HCT116 (cell line): Measurements from ENCODE around the gene CCDC185.
A peak's percentile ranks its signal among the peaks of the same experiment; 100 is the strongest.

Experiments
- TF ChIP-seq, protein P1 (sequence below), 3 experiments: fragments of 200-600 bp in 1 of 3; sonication (generic) in 1 of 3; IDR thresholded peaks in 2 of 3; conservative IDR thresholded peaks in 1 of 3; 2 replicates each; pipeline ENCODE4 v1.5.1; 2012 to 2017; ENCODE audit warnings: low read depth in 2 of 3, low read length in 2 of 3, antibody characterized with exemption in 1 of 3, borderline replicate concordance in 1 of 3, control low read depth in 1 of 3, mild to moderate bottlenecking in 1 of 3, mixed read lengths in 1 of 3, mixed run types in 1 of 3, moderate library complexity in 1 of 3; ENCODE audit not compliant: insufficient read depth in 1 of 3
- TF ChIP-seq, protein P2 (sequence below): IDR thresholded peaks from 2 replicates; pipeline ENCODE4 v1.6.1; 2012; ENCODE audit warnings: low read depth

- TF ChIP-seq, protein P1, sequence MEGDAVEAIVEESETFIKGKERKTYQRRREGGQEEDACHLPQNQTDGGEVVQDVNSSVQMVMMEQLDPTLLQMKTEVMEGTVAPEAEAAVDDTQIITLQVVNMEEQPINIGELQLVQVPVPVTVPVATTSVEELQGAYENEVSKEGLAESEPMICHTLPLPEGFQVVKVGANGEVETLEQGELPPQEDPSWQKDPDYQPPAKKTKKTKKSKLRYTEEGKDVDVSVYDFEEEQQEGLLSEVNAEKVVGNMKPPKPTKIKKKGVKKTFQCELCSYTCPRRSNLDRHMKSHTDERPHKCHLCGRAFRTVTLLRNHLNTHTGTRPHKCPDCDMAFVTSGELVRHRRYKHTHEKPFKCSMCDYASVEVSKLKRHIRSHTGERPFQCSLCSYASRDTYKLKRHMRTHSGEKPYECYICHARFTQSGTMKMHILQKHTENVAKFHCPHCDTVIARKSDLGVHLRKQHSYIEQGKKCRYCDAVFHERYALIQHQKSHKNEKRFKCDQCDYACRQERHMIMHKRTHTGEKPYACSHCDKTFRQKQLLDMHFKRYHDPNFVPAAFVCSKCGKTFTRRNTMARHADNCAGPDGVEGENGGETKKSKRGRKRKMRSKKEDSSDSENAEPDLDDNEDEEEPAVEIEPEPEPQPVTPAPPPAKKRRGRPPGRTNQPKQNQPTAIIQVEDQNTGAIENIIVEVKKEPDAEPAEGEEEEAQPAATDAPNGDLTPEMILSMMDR (IDR thresholded peaks at IDR 0.05 in 2 of 3, conservative IDR thresholded peaks at IDR 0.05 in 1 of 3; ENCODE audit: borderline replicate concordance in 1 of 3, insufficient read depth in 1 of 3, low read depth in 2 of 3, low read length in 2 of 3): 0 out of 6 replicates have a peak, but pooled peaks of 1 of the 3 experiments have one; percentile 4
- TF ChIP-seq, protein P2, sequence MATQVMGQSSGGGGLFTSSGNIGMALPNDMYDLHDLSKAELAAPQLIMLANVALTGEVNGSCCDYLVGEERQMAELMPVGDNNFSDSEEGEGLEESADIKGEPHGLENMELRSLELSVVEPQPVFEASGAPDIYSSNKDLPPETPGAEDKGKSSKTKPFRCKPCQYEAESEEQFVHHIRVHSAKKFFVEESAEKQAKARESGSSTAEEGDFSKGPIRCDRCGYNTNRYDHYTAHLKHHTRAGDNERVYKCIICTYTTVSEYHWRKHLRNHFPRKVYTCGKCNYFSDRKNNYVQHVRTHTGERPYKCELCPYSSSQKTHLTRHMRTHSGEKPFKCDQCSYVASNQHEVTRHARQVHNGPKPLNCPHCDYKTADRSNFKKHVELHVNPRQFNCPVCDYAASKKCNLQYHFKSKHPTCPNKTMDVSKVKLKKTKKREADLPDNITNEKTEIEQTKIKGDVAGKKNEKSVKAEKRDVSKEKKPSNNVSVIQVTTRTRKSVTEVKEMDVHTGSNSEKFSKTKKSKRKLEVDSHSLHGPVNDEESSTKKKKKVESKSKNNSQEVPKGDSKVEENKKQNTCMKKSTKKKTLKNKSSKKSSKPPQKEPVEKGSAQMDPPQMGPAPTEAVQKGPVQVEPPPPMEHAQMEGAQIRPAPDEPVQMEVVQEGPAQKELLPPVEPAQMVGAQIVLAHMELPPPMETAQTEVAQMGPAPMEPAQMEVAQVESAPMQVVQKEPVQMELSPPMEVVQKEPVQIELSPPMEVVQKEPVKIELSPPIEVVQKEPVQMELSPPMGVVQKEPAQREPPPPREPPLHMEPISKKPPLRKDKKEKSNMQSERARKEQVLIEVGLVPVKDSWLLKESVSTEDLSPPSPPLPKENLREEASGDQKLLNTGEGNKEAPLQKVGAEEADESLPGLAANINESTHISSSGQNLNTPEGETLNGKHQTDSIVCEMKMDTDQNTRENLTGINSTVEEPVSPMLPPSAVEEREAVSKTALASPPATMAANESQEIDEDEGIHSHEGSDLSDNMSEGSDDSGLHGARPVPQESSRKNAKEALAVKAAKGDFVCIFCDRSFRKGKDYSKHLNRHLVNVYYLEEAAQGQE: no peak
Observed at GRCh38 chr1:223345720-223346119, 47.5 kb upstream of the CCDC185 start.
